GM19467 (cell line): ENCODE measurements around the gene ZBTB16.

ENCODE experiments used
- ATAC-seq: cut with Tn5 transposase; IDR thresholded peaks from one replicate; pipeline ENCODE4 v1.9.1; 2021; ENCODE audit warnings: mild to moderate bottlenecking, moderate library complexity; ENCODE audit not compliant: unreplicated experiment

The ZBTB16 gene

GRCh38 chr11:114163229-114163631, 103.7 kb downstream of the ZBTB16 start:
- no peak for ATAC-seq

DNA sequence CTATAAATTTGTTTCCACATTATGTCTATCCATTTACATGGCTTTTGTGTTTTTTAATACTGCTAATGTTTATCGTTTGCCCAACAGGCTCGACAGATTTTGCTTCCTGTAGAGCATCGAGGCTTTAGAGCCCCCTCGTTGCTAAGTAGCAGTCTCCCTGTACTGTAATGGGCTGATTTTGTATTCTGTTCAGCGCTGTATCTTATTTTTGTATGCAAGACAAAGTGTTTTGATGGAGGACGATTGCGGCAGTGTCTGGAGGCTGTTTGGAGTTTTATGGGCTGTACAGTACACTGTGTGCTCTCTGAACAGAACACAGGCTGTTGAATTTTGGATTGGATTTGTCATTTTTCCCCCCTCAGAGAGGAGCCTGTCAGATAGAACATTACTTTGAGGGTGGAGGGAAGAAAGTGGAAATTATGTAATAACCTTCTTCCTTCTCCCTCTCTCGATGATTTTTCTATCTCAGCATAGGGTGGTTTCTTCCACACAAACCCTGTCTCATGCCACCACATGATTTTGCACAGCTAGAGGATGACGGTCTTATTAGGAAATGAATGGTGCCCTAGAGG, 104.4 kb downstream of the ZBTB16 start:
- no peak for ATAC-seq

GRCh38 chr11:114164546-114164945, 105.0 kb downstream of the ZBTB16 start:
- no peak for ATAC-seq

DNA sequence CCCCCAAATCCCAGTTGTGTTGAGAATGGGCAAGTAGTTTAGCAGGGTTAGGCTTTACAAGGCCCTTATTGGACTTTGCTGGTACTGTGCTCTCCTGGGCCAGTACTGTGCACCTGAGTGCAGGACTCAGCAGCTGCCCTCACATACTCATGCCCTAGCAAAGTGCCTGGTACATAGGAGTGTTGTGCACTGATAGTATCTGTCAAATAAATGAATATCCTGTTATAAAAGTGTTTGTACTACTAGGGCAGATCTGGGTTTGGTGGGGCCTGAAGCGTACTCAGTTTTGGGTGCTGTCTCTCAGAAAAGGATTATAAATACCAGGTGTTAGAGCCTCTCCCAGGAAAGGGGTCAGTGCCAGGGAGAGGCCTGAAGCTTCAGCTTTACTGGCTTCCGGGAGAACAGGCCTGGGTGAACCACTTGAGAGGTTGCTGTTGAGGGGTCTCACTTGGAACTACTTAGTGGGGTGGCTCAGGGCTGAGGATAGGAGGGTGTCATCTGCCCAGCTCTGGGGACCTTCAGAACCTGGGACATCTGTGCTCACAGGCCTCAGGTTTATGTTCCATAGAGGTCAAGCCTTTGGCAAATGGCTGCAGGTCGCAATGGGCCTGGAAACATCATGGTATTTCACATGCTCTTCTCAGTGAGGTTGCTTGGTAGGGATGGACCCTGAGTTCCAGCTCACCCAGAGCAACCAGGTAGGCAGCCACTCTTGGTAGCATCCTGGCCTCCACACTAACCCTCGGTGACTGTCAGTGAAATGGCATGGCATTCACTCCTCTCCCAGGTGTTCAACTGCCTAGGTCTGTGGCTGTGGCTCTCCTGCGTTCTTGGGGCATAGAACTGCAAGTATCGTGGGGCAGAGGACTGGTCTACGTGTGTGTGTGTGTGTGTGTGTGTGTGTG, 106.1 kb downstream of the ZBTB16 start:
- ATAC-seq = no peak

DNA sequence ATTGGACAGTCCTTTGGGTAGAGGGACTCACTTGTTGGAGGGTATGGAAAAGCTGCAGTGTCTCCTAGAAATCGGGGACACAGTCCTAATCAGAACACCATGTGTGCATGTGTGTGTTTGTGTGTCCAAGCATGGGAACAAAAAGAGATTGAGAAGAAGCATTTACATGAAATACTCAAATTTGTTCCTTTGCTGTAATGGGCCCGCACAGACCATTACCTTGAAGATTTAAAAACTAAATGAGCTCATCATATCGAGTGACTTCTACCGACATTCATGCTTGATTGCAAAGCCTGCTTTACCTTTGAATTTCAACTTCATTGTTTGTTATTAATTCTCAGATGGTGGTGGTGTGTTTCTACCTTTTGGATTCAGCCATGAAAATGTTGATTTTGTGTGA, 106.9 kb downstream of the ZBTB16 start:
- no peak for ATAC-seq

DNA sequence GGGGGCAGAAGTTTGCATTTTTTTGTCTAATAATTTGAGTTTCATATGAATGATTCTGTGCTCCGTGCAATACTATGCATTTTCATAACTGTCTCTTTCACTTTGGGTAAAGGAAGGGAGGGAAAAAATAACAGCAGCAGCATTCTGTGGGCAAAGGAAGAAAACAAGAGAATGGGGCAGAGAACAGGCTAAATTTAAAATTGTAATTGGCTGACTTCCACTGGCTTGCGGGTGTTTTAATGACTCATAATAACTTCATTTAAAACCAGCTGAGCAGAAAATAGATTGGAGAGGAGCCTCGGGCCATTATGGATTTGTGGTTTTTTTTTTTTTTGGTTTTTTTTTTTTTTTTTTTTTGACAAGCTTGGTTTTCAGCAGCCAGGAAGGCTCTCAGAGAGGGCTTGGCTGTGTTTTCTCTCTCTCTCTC, 107.4 kb downstream of the ZBTB16 start:
- ATAC-seq = no peak

- ATAC-seq = no peak
These were observed 107.8 kb downstream of the ZBTB16 start for GRCh38 chr11:114167355-114167754.

GRCh38 chr11:114167771-114168448, 108.4 kb downstream of the ZBTB16 start:
- ATAC-seq = no peak

DNA sequence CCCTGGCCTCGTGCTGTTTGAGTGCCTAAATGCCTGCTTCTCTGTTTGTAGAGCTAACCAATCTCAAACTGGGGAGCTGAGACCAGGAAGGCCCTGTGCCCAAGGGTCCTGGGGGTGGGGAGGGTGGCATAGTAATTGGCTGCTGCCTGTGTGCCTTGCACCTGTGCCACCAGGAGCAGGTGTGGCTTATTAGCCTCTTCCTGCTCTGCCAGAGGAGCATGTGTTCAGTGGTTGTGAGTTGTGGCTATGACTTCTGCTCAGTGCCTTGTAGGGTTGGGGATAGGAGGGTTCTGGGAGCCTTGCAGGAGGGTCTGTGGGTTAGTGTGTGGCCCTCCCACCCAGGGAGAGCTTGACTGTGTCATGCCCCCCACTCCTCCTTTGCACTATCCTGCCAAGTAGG, 109.2 kb downstream of the ZBTB16 start:
- no peak for ATAC-seq

GRCh38 chr11:114169321-114169749, 109.8 kb downstream of the ZBTB16 start:
- no peak for ATAC-seq

DNA sequence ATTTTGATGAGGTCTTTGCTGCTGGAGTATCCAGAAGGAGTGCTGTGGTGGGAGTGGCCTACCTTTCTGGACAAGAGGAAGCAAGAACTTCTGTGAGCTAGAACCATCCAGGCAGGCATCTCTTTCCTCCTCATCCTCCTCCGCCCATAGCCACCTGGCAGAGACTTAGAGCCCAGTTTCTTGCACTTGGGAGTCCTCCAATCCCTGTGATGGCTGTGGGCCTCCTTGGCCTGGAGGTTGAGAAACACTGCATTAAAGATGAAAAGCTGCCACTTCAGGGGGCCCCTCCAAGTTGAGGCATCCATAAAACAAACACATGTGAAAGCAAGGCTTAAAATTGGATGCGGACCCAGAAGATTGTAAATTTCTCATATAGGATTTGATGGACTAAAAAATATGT, 110.3 kb downstream of the ZBTB16 start:
- no peak for ATAC-seq

DNA sequence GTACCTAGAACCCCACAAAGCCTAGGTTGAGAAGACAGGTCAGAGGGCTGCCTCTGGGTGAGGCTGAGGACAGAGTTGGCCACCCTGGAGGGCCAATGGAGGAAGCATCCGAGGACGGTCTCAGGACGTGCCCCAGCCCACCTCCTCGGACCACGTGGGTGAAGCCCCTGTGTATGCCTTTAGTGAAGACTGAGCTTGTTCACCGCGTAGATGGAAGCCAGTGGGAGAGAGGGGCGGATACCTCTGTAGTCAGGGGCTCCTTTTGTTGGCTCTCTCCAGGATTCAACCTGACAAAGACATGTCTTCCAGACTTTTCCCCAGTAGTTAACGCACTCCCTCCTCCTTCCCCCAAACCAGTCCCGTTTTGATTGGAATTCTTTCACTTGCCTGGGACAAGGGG, 110.7 kb downstream of the ZBTB16 start:
- ATAC-seq = no peak

DNA sequence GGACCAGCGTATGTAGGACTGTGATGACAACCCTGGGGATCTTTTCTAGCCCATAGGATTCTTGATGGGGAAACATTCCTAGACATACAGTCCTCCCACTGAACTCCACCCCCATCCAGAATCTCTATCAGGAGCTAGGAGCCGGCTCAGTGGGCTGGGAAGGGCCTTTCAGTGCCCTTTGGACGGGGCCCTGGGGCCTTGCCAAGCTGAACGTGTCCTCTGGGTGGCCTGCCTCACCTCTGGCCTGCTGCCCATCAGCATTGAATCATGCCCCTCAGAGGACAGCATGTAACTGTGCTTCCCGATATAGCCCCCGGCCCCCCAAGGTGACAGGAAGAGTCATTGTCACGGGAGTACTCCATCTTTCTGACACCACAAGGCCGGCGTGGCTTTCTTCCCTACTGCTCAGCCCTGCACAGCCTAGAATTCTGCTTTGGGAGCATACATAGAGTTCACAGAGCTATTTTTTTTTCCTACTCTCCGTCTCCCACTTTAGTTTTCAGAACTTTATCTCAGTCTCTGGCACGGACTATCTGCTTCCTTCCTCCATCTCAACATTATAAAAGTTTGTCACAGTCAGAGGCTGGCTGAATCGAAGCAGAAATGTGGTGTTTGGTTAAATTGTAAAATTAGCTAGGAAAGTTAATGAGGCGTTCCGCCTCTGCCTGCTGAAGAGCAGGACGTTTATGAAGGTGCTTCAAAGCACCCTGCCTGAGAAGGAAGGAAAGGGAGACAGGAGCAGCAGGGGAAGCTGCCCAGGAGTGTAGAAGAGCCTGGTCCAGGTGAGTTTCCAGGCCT, 111.9 kb downstream of the ZBTB16 start:
- no peak for ATAC-seq

GRCh38 chr11:114172055-114172861, 112.7 kb downstream of the ZBTB16 start:
- ATAC-seq = no peak

- no peak for ATAC-seq
These were observed 113.4 kb downstream of the ZBTB16 start for GRCh38 chr11:114172871-114173444.

DNA sequence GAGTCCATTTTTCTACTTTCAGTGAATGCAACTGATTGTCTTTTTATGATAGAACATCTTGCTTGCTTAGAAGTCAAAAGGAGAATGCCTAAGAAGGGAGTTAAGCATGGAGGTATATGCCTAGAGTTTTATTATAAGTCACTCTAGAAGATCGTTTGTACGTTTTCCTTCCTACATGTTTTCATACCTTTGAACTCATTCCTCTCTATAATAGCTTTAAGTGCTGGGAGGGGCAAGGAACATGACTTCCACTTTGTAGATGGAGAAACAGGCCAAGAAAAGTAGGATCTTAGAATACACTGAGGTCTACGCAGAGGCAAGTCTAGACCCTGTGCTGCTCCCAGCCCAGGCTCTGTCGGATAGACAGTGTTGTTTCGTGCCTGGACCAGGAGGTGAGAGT, 114.3 kb downstream of the ZBTB16 start:
- ATAC-seq = no peak

DNA sequence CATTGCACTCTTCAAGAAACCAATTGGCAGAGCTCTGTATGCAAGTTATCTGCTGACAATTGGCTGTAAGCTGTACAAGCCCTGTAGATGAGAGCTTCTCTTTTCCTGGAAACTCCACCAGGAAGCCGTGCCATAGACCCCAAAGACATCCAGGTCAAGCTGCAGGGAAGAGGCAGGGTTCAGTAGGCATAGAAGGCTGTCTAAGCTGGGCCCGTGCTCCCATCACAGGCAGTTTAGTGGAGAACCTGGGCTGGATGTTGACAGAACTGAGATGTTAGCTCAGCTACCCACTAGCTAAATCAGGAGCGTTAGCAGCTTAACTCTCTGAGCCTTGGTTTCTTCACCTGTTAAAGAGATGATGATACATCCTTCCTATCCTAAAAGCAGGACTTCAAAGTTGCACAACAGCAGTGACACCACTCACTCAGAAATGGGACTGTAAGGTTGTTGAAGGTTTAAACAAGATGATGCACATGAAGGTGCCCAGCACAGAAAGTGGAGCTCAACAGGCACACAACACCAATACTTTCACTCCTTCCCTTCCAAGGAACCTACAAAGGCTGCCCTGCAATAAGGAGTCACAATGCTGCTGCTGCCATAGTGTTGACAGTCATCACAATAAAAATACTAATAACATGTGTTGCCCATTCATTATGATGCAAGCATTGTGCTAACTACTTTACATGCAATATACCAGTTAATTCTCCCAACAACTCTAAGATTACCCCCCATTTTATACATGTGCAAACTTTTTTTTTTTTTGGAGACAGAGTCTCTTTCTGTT, 115.4 kb downstream of the ZBTB16 start:
- ATAC-seq = no peak

DNA sequence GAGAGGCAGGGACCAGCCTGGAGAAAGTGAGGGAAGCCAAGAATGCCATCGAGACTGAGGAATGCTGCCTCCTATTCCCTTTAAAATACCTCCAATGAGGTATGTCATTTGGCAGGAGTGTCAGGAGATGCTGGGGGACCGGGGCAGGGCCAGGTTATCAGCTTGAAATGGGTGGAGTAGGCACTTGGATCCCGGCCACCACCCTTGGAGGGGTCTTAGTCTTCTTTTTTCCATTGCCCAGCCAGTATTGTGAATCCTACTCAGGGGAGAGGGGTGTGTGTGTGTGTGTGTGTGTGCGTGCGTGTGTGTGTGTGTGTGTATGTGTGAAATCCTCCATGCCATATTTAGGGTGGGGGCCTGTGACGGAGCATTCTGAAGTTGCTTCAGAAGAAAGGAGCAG, 116.2 kb downstream of the ZBTB16 start:
- no peak for ATAC-seq

DNA sequence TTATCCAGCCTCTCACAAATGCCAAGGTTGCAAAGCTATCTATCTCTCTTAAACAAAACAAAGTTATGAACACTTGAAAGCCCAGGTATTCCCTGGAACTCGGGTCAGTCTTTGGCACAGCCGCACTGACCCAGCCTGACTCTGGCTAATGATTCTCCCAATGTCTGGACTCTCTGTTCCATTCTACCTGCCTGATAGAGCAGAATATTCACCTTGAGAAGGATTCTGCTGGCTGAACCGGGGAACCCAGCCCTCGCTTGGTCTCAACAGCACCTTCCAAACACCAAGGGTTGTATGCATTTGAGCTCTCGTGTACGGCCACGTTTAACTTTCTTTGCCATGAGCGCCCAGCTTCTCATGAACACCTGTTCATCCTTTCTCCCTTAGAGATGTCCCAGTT, 116.8 kb downstream of the ZBTB16 start:
- ATAC-seq = no peak
